Activated T-helper 1 cell treated with anti-CD3 and anti-CD28 coated beads, Interleukin-12 subunit alpha, Interleukin-12 subunit beta, Interleukin-2, Interleukin-4 antibody, amounts not matched to agents 30 ng/mL and 10 ng/mL and 1 ng/mL, durations not matched to agents 14 hours and 24 hours and 36 hours (primary cell): ENCODE measurements around the gene B3GNT9. TPM values are rescaled to one million over a fixed set of nuclear protein-coding genes. Genes with fewer than 3 reads are reported as not detected.
A peak's percentile ranks its signal among the peaks of the same experiment; 100 is the strongest.

Source experiments
- DNase-seq: peaks from one replicate; pipeline ENCODE4 v3.0.0; 2021; ENCODE audit warnings: low spot score
- H3K27ac Mint-ChIP-seq: one replicate; pipeline ENCODE4 v1.8.0; 2021; ENCODE audit warnings: mild to moderate bottlenecking, mixed read lengths
- H3K27me3 Mint-ChIP-seq: one replicate; pipeline ENCODE4 v1.8.0; 2022; ENCODE audit warnings: mild to moderate bottlenecking, moderate library complexity, mixed read lengths; ENCODE audit not compliant: insufficient read depth
- H3K36me3 Mint-ChIP-seq: one replicate; pipeline ENCODE4 v1.8.0; 2021; ENCODE audit warnings: low read depth, mixed read lengths
- H3K4me1 Mint-ChIP-seq: one replicate; pipeline ENCODE4 v1.8.0; 2021; ENCODE audit warnings: low read depth, mixed read lengths
- H3K4me3 Mint-ChIP-seq: one replicate; pipeline ENCODE4 v1.8.0; 2021; ENCODE audit warnings: mild to moderate bottlenecking, moderate library complexity, mixed read lengths
- H3K9me3 Mint-ChIP-seq: one replicate; pipeline ENCODE4 v1.8.0; 2021; ENCODE audit warnings: mixed read lengths
- intact Hi-C: fragments of 100-400 bp; cut with micrococcal nuclease; formaldehyde crosslinking; loops from one replicate; pipeline ENCODE4 v1.15.1; 2024
- total RNA-seq: library from RNA; stranded (reverse); gene quantifications from 2 replicates; pipeline ENCODE4 v1.2.3, GENCODE V29; 2022

Gene B3GNT9
- total RNA-seq, 1 donor from 2014 or later = 6.2 TPM

DNA sequence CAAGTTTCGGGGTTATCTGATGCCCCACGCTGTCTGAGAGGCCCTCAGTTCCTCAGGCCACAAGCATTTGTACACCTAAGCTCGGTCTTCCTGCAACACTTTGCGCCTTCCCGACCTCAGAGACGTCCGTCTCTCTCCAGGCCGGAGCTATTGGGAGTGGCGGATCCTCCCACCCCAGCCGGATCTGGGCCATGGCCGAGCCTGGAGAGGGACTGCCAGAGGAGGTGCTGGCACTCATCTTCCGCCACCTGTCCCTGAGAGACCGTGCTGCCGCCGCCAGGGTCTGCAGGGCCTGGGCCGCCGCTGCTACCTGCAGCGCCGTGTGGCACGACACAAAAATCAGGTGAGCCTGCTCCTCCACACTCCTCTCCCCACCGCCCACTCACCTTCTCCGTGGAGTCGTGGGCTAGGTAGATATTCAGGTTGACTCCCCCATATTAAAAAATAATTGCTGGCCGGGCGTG lies 10.8 kb upstream of the B3GNT9 start:
- intact Hi-C loops = loop anchor here (2.0 kb wide), 1 partner anchor 65 kb away; the partner anchor contains the start of gene TMEM208
- peaks cover 40% of the 10 kb centered on the region for H3K4me1 Mint-ChIP-seq

DNA sequence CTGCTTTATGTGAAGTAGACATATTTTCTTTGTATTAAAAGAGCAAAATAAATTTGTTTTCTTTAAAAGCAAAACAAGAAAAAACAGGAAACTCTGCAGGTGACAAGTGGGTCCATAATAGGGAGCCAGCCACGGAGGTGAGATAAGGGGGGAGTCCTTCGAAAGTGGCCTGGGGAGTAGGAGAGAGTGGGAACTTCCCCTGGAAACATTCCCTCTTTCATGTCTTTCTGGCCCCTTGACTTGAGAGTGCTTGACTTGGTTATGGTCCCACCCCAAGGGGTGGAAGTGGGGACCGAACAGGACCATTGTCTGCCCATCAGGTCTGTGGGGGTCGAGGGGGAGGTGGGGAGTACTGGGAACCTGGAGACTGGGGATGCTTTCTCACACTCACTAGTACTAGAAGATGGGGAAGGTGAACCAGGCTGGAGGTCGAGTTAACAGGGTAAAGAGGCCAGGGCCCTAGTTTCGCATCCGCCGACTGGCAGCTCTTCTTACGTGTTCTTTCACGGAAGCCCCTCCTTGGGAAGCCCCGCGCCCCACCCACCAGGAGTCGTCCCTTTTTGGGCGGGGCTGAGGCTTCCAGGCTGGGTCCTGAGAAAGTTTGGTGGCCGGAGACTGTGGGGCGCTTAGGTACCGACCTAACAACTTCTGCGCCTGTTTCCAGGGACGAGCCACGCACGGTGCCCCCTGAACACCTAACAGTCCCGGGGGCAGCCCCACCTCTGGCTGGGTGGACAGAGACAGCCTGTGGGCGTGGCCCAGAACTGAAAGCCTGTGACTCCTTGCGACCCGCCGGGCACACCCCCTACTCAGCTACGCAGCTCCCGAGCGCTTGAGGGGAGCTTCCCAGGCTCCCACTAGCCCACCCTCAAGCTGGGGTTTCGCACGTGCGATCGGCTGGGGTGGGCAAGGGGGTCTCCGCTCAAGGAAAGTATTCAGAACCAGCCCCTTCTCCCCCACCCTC lies 8.1 kb upstream of the B3GNT9 start:
- Mint-ChIP-seq H3K27me3 (peaks cover 2% of the 10 kb centered on the region), H3K9me3 (no peaks in the 10 kb centered on the region), H3K4me3 (peak overlapping the region; percentile 91), H3K27ac (peak overlapping the region; percentile 92), H3K36me3 (peaks cover 5% of the 10 kb centered on the region), H3K4me1 (peaks cover 48% of the 10 kb centered on the region)
- intact Hi-C loops = loop anchor here (1.0 to 5.0 kb wide), 10 partner anchors 8 to 282 kb away; partner anchors contain the start of genes FHOD1, MATCAP1, NOL3 and PHAF1
- peak; percentile 90 for DNase-seq

More for the DNA sequence above, 10.8 kb upstream of the B3GNT9 start:
- no peak for DNase-seq
- Mint-ChIP-seq H3K27me3 (peaks cover 15% of the 10 kb centered on the region), H3K9me3 (no peaks in the 10 kb centered on the region), H3K36me3 (peaks cover 7% of the 10 kb centered on the region), H3K4me3 (peak overlapping the region; percentile 70), H3K27ac (peak overlapping the region; percentile 23)

DNA sequence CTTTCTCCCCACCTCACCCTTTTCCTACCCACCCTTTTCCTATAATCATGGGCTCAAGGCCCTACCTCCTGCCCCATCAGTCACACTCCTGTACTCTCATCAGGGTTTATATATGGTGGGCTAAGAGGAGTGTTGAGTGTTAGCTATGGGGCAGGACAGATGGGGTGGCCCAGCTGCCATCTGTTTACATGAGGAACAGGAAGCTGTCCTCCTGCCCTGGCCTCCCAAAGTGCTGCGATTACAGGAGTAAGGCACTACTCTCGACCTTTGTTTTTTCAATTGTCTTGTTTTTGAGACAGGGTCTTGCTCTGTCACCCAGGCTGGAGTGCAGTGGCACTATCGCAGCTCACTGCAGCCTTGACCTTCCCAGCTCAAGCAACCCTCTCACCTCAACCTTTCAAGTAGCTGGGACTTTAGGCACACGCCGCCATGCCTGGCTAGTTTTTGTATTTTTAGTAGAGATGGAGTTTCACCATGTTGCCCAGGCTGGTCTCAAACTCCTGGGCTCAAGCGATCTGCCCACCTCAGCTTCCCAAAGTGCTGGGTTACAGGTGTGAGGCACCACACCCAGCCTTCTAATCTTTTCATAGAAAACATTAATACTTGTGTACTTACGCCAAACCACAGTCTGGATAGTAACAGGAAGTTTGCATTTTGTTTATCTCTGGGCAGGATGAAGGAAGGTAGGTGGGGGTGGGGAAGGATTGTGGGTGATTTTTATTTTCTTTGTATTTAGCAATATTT lies 7.3 kb upstream of the B3GNT9 start:
- H3K4me1 Mint-ChIP-seq = peaks cover 56% of the 10 kb centered on the region
- peaks cover 6% of the 10 kb centered on the region for H3K36me3 Mint-ChIP-seq
- no peak for DNase-seq
- H3K9me3 Mint-ChIP-seq = no peaks in the 10 kb centered on the region
- intact Hi-C loops = loop anchor here (2.0 to 5.0 kb wide), 2 partner anchors 155 to 281 kb away; no protein-coding TSS in a partner anchor
- peak overlapping the region; percentile 92 for H3K27ac Mint-ChIP-seq
- H3K4me3 Mint-ChIP-seq = peak overlapping the region; percentile 91
- H3K27me3 Mint-ChIP-seq = peaks cover 2% of the 10 kb centered on the region

DNA sequence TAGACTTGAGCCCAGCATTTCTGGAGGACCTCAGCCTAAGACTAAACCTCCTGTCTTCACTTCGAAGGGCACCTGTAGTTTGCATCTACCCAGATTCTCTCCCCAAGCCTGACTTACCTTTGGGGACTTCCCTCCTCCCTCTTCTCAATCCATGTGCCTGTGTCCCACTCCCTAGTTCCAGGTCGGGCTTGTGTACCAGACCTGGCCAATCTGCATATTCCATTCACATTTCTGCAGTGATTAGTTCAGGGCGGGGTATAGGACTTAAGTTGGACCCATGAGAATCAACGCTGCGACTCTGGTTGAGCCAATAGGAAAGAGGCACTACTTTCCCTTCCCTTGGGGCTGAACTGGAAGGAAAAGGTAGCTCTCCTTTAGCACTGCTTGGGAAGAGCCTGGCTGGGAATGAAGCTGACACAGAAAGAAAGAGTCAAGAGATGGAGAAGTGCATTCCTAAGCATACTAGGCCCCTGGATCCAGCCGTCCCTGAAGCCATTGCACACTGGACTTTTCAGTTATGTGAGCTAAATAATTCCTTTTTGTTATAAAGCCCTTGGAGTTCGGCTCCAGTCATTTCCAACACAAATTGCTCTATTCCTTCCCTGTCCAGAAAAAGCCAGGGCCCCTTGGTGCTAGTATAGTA lies 6.4 kb upstream of the B3GNT9 start:
- H3K9me3 Mint-ChIP-seq = no peaks in the 10 kb centered on the region
- H3K27ac Mint-ChIP-seq = peak overlapping the region; percentile 92
- peaks cover 2% of the 10 kb centered on the region for H3K27me3 Mint-ChIP-seq
- H3K4me3 Mint-ChIP-seq = peak overlapping the region; percentile 91
- intact Hi-C loops = loop anchor here (5.0 kb wide), 1 partner anchor 280 kb away; no protein-coding TSS in a partner anchor
- H3K36me3 Mint-ChIP-seq = peaks cover 11% of the 10 kb centered on the region
- H3K4me1 Mint-ChIP-seq = peaks cover 63% of the 10 kb centered on the region
- DNase-seq = no peak

DNA sequence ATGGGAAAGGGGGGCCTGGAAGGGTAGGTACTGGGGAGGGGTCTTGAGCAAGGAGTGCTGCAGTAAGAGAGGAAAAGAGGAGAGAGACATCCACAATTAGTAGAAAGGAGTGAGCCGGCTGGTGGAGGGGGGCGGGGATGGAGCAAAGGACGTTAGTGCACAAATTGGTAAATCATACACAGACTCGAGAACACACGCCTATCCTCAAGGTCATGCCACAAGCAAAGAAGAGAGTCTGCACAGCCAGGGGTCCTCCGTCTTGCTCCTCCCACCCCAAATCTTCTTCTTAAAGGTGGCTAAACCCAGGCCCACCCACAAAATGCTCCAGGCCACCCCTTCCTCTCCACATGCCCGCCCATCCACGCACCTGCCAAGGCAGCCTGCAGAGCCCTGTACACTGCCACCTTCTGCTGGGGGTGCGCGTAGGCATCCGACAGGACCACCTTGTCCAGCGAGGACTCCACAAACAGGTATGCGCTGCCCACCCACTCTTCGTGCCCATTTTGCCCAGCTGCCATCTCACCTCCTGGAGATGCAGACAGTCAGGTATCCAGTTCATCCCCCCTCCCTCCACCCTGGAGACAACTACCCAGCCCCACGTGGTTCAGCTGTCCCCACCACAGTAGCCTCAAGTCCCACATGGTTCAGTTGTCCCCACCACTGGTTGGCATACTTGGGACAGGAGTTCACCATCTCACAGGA lies 5.5 kb upstream of the B3GNT9 start:
- H3K4me3 Mint-ChIP-seq = peak overlapping the region; percentile 56
- peaks cover 2% of the 10 kb centered on the region for H3K27me3 Mint-ChIP-seq
- no peak for DNase-seq
- intact Hi-C loops = loop anchor here (5.0 kb wide), 1 partner anchor 279 kb away; no protein-coding TSS in a partner anchor
- no peaks in the 10 kb centered on the region for H3K9me3 Mint-ChIP-seq
- H3K36me3 Mint-ChIP-seq = peaks cover 11% of the 10 kb centered on the region
- H3K27ac Mint-ChIP-seq = peak overlapping the region; percentile 58
- peaks cover 69% of the 10 kb centered on the region for H3K4me1 Mint-ChIP-seq

DNA sequence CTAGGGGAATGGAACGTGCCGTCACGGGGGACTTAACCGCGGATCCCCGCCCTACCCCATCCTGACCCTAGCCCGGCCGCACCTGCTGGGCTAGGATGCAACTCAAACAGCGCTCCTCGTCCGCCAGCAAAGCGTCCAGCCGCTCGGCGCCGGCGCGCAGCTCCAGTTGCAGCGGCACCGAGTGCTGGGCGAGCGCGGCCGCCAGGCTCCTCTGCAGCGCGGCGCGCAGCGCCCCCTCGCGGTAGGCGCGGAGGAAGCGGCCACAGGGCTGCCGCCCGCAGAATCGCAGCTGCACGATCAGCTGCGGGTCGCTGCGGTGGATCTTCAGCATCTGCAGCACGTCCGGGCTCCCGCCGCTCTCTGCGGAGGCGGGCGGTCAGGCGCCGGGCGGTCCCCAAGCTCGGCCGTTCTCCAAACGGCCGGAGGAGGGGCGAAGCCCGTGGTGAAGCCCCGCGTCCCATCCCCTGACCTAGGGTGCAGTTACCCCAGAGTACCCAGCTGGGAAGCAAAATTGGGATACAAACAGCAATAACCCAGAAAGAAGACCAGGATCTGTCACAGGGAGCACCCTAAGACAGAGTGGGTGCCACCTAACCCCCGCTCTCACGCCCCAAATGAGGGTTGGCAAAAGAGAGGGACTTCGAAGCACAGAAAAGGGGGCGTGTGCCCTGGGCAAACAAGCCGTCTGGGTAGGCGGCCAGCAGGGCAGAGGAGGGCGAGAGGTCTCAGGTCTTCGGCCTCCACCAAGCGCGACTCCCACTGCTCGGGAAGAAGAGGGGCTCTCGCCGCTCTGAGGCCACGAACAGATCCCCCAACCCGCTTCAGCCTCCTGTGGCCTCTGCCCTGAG lies 4.7 kb upstream of the B3GNT9 start:
- Mint-ChIP-seq H3K27me3 (no peaks in the 10 kb centered on the region), H3K36me3 (peaks cover 8% of the 10 kb centered on the region), H3K4me1 (peaks cover 66% of the 10 kb centered on the region), H3K4me3 (peak overlapping the region; percentile 76), H3K9me3 (no peaks in the 10 kb centered on the region), H3K27ac (peak overlapping the region; percentile 58)
- intact Hi-C loops = loop anchor here (1.0 to 5.0 kb wide), 5 partner anchors 137 to 278 kb away; no protein-coding TSS in a partner anchor
- DNase-seq = peak; percentile 81

DNA sequence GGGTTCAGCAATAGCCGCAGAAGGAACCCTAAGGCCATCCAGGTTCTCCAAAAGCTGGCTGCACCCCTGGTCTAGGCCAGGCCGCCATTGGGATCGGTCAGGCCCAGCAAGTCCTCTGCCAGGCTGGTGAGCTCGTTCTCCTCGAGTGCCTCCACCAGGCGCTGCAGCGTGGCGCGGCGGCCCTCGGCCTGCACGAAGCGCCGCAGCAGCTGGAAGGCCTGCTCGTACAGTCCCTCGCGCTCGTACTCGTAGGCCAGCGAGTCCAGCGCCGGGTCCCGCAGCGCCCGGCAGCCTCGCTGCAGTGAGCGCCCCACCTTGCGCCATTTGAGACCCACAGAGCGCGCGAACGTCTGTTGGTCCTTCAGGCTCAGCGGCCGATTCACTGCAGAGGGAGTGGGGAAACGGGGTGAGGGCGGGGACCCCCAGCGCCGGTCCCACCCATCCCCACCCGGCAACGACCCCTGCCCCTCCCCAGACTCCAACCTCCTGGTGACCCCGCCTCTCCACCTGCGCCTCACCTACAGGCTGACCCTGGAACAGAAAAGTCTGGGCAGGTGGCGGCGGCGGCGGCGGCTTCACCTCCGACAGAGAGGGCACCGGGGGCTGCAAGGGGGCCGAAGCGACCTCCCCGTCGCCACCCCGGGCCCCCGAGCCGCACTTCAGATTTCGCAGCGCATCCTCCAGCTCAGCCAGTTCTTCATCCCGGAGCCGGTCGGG lies 3.9 kb upstream of the B3GNT9 start:
- DNase-seq = no peak
- H3K27ac Mint-ChIP-seq = no peak overlapping the region
- H3K27me3 Mint-ChIP-seq = no peaks in the 10 kb centered on the region
- intact Hi-C loops = loop anchor here (1.0 to 5.0 kb wide), 5 partner anchors 136 to 277 kb away; no protein-coding TSS in a partner anchor
- peak overlapping the region; percentile 76 for H3K4me3 Mint-ChIP-seq
- H3K4me1 Mint-ChIP-seq = peaks cover 63% of the 10 kb centered on the region
- H3K9me3 Mint-ChIP-seq = no peaks in the 10 kb centered on the region
- H3K36me3 Mint-ChIP-seq = peaks cover 8% of the 10 kb centered on the region

DNA sequence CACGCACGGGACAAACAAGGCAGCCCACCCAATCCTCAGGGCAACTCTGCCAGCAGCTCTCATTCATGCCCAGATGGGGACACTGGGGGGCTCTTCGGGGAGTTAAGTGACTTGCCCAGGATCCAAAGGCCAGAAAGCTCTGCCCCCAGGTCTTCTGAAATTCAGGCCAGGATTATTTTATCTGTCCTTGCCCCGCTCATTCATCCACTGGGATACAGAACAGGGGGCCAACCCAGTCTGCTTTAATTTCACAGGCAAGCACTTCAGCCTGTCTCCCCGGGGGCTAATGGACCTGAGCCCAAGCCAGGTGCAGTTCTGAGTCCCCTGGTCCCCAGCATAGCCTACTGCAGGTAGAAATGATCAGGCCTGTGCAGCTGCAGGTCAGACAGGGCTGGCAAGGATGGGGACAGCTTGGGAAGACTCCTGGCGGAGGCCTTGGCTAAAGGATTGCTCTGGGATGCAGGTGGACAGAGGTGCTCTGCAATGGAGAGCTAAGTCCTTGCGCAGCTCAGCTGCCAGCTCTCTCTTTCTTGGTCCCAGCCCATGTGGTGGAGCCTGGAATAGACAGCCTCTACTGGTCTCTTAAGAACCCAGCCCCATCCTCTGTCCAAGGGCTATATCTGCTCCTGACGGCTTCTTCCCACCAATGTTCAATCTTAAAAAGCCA lies 766 bp upstream of the B3GNT9 start:
- H3K36me3 Mint-ChIP-seq = peaks cover 19% of the 10 kb centered on the region
- no peaks in the 10 kb centered on the region for H3K27me3 Mint-ChIP-seq
- no peaks in the 10 kb centered on the region for H3K9me3 Mint-ChIP-seq
- DNase-seq = no peak
- intact Hi-C loops = loop anchor here (1.0 to 2.0 kb wide), 3 partner anchors 8 to 134 kb away; partner anchors contain the start of genes FBXL8, PHAF1 and TRADD
- H3K4me1 Mint-ChIP-seq = peaks cover 39% of the 10 kb centered on the region
- peak overlapping the region; percentile 58 for H3K27ac Mint-ChIP-seq
- peak overlapping the region; percentile 79 for H3K4me3 Mint-ChIP-seq

DNA sequence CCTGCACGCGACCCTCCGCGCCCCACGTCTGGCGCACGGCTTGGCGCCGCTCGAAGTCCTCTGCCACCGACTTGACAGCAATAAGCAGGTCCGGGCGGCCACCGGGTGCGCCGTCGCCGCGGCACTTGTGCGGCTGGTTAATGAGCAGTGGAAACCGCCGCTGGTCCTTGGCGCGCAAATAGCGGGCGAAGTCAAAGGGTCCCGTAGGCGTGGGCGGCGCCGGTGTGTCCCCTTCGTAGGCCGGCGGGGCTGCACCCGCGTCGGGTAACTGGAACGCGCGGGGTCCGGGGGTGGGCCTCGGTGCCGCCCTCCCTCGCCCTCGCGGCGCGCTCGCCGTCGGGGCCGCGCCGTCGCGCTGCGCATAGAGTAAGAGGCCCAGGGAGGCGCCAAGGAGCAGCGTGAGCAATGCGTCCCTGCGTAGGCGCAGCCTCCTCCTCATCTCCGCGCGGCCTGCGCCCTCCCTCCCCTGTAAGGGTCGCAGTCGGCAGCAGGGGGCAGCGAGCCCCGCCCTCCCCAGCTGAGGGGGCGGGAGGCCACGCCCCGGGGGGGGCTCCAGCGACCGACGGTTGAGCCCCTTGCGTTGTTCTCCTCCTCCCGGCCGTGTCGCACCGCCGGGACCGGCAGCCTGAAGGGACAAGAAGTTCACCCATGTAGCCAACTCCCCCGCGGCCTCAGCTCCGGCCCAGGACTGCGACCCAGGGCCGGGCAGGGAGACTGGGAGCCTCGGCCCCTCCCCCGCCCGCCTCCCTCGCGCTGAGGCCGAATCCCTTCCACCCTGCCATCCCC lies 558 bp downstream of the B3GNT9 start:
- Mint-ChIP-seq H3K4me3 (peak overlapping the region; percentile 79), H3K27me3 (no peaks in the 10 kb centered on the region), H3K4me1 (peaks cover 29% of the 10 kb centered on the region), H3K27ac (no peak overlapping the region), H3K36me3 (peaks cover 23% of the 10 kb centered on the region), H3K9me3 (no peaks in the 10 kb centered on the region)
- intact Hi-C loops = loop anchor here (2.0 kb wide), 1 partner anchor 41 kb away; the partner anchor contains the start of gene PHAF1
- no peak for DNase-seq
